Fibroblast of mammary gland (primary cell): ENCODE results near the gene PEX26.
"Not testable (repeated sequence)": the region's sequence is repeated elsewhere in the genome, so short reads cannot be mapped to it uniquely, and the experiment has no call there.

ENCODE experiments used
- DNase-seq: peaks from one replicate; pipeline ENCODE4 v3.0.0-alpha.2; 2010; ENCODE audit warnings: low read depth
- H3K4me3 ChIP-seq: 2 replicates; pipeline ENCODE4 v1.5.1; 2011; ENCODE audit warnings: low read depth, mild to moderate bottlenecking, low read length, moderate library complexity; ENCODE audit not compliant: control insufficient read depth
- TF ChIP-seq, protein P1 (sequence below): conservative IDR thresholded peaks from 2 replicates; pipeline ENCODE4 v1.5.1; 2011; ENCODE audit warnings: low read depth, low read length, inconsistent platforms; ENCODE audit not compliant: control insufficient read depth, insufficient read depth

The PEX26 gene

DNA sequence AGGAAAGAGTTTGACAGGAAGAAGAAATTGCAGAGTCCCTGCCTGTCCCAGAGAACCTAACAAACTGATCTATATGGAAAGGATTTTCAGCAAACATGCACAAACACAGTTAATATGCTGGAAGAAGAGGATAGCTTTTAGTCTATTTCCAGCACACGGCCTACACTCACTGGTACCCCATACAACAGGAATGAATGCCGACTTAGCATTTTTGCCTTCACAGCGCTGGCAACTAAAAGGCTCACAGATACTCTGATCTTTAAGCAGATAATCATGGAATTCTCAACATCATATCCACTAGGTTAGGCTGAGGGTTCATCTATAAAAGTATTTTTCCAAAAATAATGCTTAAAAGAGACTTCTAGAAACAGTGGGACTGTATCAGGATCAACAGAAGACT, 23.0 kb downstream of the PEX26 start:
- H3K4me3 ChIP-seq: no peak overlapping the region
- TF ChIP-seq, protein P1, sequence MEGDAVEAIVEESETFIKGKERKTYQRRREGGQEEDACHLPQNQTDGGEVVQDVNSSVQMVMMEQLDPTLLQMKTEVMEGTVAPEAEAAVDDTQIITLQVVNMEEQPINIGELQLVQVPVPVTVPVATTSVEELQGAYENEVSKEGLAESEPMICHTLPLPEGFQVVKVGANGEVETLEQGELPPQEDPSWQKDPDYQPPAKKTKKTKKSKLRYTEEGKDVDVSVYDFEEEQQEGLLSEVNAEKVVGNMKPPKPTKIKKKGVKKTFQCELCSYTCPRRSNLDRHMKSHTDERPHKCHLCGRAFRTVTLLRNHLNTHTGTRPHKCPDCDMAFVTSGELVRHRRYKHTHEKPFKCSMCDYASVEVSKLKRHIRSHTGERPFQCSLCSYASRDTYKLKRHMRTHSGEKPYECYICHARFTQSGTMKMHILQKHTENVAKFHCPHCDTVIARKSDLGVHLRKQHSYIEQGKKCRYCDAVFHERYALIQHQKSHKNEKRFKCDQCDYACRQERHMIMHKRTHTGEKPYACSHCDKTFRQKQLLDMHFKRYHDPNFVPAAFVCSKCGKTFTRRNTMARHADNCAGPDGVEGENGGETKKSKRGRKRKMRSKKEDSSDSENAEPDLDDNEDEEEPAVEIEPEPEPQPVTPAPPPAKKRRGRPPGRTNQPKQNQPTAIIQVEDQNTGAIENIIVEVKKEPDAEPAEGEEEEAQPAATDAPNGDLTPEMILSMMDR: no peak
- no peak for DNase-seq

- TF ChIP-seq, protein P1: no peak
- DNase-seq: no peak
- H3K4me3 ChIP-seq: no peak overlapping the region
Measured at GRCh38 chr22:18101536-18101935, 23.7 kb downstream of the PEX26 start.

DNA sequence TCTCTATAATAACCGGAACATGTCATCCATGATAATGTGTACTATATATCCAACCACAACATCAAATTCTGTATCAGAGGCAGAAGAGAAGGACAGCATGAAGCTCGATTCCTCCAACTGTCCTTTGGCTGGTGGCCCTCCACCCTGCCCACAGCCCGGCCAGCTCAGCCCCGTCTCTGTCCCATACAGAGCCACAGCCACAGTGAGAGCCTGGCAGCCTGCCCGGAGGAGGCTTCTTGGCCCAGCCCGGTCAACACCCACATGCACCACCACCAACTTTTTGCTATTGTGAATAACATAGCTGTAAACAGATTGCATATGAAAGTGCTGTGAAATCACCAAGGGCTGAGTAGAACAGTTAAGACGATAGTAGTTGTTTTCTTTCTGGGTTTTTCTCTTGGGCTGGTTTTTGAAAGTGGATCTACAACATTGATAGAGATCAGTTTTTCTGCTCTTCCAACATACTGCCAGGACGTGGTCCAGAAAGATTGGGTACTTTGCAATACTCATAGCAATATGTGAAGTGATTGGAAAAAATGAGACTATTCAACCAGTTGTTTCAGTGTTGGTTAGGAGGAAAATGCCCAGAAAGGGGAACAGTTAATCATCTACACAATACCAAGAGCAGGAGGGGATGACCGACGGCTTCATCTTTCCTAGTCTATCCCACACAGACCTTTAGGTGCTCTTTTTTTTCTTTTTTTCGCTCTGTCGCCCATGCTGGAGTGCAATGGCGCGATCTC, 25.9 kb downstream of the PEX26 start:
- H3K4me3 ChIP-seq: no peak overlapping the region
- TF ChIP-seq, protein P1: no peak
- DNase-seq: no peak

GRCh38 chr22:18104566-18104965, 26.8 kb downstream of the PEX26 start:
- TF ChIP-seq, protein P1: no peak
- no peak overlapping the region for H3K4me3 ChIP-seq
- DNase-seq: peak; percentile 75

GRCh38 chr22:18105981-18106380, 28.2 kb downstream of the PEX26 start:
- H3K4me3 ChIP-seq, DNase-seq: not testable (repeated sequence)

GRCh38 chr22:18106550-18107341, 29.0 kb downstream of the PEX26 start:
- not testable (repeated sequence) for H3K4me3 ChIP-seq, DNase-seq

GRCh38 chr22:18108187-18108586, 30.4 kb downstream of the PEX26 start:
- TF ChIP-seq, protein P1: no peak
- H3K4me3 ChIP-seq: no peak overlapping the region
- no peak for DNase-seq
